Measurements from ENCODE around the gene NR2F1-AS1.

GRCh38 chr5:93461756-93462155 lies 119.3 kb downstream of the NR2F1-AS1 start:
- TF ChIP-seq, protein P1, sequence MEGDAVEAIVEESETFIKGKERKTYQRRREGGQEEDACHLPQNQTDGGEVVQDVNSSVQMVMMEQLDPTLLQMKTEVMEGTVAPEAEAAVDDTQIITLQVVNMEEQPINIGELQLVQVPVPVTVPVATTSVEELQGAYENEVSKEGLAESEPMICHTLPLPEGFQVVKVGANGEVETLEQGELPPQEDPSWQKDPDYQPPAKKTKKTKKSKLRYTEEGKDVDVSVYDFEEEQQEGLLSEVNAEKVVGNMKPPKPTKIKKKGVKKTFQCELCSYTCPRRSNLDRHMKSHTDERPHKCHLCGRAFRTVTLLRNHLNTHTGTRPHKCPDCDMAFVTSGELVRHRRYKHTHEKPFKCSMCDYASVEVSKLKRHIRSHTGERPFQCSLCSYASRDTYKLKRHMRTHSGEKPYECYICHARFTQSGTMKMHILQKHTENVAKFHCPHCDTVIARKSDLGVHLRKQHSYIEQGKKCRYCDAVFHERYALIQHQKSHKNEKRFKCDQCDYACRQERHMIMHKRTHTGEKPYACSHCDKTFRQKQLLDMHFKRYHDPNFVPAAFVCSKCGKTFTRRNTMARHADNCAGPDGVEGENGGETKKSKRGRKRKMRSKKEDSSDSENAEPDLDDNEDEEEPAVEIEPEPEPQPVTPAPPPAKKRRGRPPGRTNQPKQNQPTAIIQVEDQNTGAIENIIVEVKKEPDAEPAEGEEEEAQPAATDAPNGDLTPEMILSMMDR (conservative IDR thresholded peaks at IDR 0.05; ENCODE audit: low read length), result no peak
- no peak for TF ChIP-seq EZH2phosphoT487 (IDR thresholded peaks at IDR 0.05; ENCODE audit: borderline replicate concordance, low read depth, low read length)

Data from OCI-LY7 (cell line).